ENCODE data around the gene APCDD1. TPM values are rescaled to one million over a fixed set of nuclear protein-coding genes. Genes with fewer than 3 reads are reported as not detected.
"Not testable (repeated sequence)": the region's sequence is repeated elsewhere in the genome, so short reads cannot be mapped to it uniquely, and the experiment has no call there.

Gene APCDD1
- total RNA-seq, 4 donors from 2014 or later = 5.4 to 18.2 (median 17.0) TPM

DNA sequence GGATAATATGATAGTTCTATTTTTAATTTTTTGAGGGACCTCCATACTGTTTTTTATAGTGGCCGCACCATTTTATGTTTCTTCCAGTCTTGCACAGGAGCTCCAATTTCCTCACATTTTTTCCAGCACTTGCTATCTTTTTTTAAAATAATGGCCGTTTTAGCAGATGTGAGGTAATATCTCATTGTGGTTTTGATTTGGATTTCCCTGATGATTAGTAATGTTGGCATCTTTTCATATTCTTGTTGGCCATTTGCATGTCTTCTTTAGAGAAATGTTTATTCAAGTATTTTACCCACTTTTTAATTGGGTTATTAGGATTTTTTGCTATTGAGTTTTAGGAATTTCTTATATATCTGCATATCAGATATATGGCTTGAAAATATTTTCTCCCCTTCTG is 41.5 kb downstream of the APCDD1 start:
- no peaks in the 10 kb centered on the region for H3K9me3 ChIP-seq
- H3K4me3 ChIP-seq = no peak overlapping the region
- no peak for DNase-seq
- H3K27ac ChIP-seq = no peak overlapping the region
- TF ChIP-seq, protein P1, sequence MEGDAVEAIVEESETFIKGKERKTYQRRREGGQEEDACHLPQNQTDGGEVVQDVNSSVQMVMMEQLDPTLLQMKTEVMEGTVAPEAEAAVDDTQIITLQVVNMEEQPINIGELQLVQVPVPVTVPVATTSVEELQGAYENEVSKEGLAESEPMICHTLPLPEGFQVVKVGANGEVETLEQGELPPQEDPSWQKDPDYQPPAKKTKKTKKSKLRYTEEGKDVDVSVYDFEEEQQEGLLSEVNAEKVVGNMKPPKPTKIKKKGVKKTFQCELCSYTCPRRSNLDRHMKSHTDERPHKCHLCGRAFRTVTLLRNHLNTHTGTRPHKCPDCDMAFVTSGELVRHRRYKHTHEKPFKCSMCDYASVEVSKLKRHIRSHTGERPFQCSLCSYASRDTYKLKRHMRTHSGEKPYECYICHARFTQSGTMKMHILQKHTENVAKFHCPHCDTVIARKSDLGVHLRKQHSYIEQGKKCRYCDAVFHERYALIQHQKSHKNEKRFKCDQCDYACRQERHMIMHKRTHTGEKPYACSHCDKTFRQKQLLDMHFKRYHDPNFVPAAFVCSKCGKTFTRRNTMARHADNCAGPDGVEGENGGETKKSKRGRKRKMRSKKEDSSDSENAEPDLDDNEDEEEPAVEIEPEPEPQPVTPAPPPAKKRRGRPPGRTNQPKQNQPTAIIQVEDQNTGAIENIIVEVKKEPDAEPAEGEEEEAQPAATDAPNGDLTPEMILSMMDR (IDR thresholded peaks at IDR 0.05) = no peak
- no peak for TF ChIP-seq POLR2A (IDR thresholded peaks at IDR 0.05)
- H3K27me3 ChIP-seq = no peaks in the 10 kb centered on the region
- no peaks in the 10 kb centered on the region for H3K36me3 ChIP-seq
- H3K4me1 ChIP-seq = no peaks in the 10 kb centered on the region

DNA sequence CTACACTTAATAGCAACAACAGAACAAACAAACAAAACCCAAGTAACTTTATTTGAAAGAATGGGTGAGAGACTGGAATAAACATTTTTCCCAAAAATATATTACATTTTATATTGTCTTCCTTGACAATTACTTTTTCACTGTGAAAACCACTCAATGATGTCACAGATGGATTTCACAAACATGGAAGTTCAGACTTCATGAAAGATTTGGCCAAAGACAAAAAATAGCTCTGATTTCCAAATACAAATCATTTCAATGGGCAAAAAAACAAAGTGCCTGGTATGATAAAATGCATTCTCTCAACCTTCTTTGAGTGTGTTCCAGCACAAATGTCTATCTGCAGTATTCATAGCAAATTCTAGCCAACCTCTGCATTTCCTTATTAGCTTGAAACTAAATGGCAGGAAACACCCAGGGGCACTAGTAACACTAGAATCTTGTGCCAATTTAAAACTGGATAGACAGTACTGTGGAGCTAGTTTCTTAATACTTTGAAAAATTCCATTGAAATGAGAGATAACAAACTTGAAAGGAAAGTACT is 42.8 kb downstream of the APCDD1 start:
- no peaks in the 10 kb centered on the region for H3K27me3 ChIP-seq
- DNase-seq = no peak

DNA sequence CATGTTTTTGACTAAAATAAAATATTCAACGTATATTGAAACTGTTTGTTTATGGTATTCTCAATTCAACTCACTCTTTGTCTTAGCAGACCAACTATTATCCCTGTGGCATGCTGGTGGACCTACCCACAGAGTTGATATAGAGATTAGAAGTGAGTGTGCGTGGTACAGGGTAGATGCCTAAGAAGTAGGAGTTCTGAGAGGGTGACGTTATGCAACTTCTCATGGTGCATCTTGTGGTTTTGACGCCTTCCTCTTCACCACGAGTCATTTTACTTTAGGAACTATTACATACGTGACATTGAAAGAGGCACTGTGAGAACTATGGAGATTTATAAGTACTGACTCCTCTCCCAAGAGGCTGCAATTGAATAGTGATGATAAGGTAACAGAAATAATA is 44.8 kb downstream of the APCDD1 start:
- no peaks in the 10 kb centered on the region for H3K27me3 ChIP-seq
- H3K4me1 ChIP-seq = no peaks in the 10 kb centered on the region
- DNase-seq = no peak
- H3K36me3 ChIP-seq = no peaks in the 10 kb centered on the region
- no peak overlapping the region for H3K4me3 ChIP-seq
- H3K9me3 ChIP-seq = no peaks in the 10 kb centered on the region
- TF ChIP-seq POLR2A (IDR thresholded peaks at IDR 0.05) = no peak
- TF ChIP-seq, protein P1 (IDR thresholded peaks at IDR 0.05) = no peak
- H3K27ac ChIP-seq = no peak overlapping the region

More for the DNA sequence above, 42.8 kb downstream of the APCDD1 start:
- no peak for TF ChIP-seq POLR2A (IDR thresholded peaks at IDR 0.05)
- TF ChIP-seq, protein P1 (IDR thresholded peaks at IDR 0.05) = no peak
- no peaks in the 10 kb centered on the region for H3K9me3 ChIP-seq
- H3K36me3 ChIP-seq = no peaks in the 10 kb centered on the region
- H3K4me3 ChIP-seq = no peak overlapping the region
- H3K27ac ChIP-seq = no peak overlapping the region
- H3K4me1 ChIP-seq = no peaks in the 10 kb centered on the region

DNA sequence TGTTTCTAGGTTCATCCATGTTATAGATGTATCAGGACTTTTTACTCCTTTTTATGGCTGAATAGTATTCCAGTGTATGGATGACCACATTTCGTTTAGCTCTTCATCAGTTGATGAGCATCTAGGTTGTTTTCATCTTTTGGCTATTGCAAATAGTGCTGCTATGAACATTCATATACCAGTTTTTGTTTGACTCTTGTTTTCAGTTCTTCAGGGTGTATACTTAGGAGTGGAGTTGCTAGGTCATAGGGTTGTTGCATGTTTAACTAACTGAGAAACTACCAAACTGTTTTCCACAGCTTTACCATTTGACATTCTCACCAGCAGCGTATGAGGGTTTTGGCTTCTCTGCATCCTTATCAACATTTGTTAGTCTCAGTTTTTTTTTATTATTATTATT is 45.6 kb downstream of the APCDD1 start:
- no peaks in the 10 kb centered on the region for H3K36me3 ChIP-seq
- H3K9me3 ChIP-seq = no peaks in the 10 kb centered on the region
- H3K4me1 ChIP-seq = no peaks in the 10 kb centered on the region
- no peak for DNase-seq
- no peaks in the 10 kb centered on the region for H3K27me3 ChIP-seq
- TF ChIP-seq, protein P1 (IDR thresholded peaks at IDR 0.05) = no peak
- H3K27ac ChIP-seq = no peak overlapping the region
- no peak overlapping the region for H3K4me3 ChIP-seq

DNA sequence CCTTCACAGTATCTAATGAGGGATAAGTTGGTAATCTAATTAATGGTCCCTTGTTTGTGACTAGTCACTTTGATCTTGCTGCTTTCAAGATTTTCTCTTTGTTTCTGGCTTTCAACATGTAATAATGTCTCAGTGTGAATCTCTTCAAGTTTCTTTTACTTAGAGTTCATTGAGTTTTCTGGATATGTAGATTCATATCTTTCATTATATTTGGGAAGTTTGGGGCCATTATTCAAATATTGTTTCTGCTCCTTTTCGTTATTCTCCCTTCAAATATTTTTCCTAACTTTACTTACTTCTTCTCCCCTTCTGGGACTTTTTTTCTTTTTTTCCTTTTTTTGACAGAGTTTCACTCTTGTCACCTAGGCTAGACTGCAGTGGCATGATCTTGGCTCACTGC is 50.3 kb downstream of the APCDD1 start:
- DNase-seq = no peak
- H3K27me3 ChIP-seq = no peaks in the 10 kb centered on the region
- H3K4me1 ChIP-seq = no peaks in the 10 kb centered on the region
- H3K4me3 ChIP-seq = no peak overlapping the region
- H3K36me3 ChIP-seq = no peaks in the 10 kb centered on the region
- TF ChIP-seq, protein P1 (IDR thresholded peaks at IDR 0.05) = no peak
- TF ChIP-seq POLR2A (IDR thresholded peaks at IDR 0.05) = no peak
- no peak overlapping the region for H3K27ac ChIP-seq
- H3K9me3 ChIP-seq = peaks cover 0 to 14% (median 0%) of the 10 kb centered on the region in 4 donors

DNA sequence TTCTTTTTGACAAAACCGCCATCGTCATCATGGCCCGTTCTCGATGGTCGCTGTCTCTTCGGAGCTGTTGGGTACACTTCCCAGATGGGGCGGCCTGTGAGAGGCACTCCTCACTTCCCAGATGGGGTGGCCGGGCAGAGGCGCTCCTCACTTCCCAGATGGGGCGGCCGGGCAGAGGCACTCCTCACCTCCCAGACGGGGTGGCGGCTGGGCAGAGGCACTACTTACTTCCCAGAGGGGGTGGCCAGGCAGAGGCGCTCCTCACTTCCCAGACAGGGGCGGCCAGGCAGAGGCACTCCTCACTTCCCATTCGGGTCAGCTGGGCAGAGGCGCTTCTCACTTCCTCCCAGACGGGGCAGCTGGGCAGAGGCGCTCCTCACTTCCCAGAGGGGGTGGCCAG is 51.5 kb downstream of the APCDD1 start:
- H3K27me3 ChIP-seq, H3K27ac ChIP-seq, H3K4me3 ChIP-seq, H3K36me3 ChIP-seq, DNase-seq, H3K4me1 ChIP-seq: not testable (repeated sequence)
- peaks cover 0 to 14% (median 0%) of the 10 kb centered on the region in 4 donors for H3K9me3 ChIP-seq
